Psoas muscle (tissue), 8 donors: ENCODE data around the gene LRCH3. TPM values are rescaled to one million over a fixed set of nuclear protein-coding genes. Genes with fewer than 3 reads are reported as not detected.

Experiments
- ATAC-seq, 4 donors: fragments of 200-7000 bp; cut with Tn5 transposase; one replicate each; pipeline ENCODE4 v1.9.1; 2020; ENCODE audit warnings: moderate library complexity in 3 of 4, mild to moderate bottlenecking in 2 of 4
- DNase-seq, 2 donors: peaks; one replicate each; pipeline ENCODE4 v3.0.0-alpha.2; 2020
- H3K27ac ChIP-seq: fragments of 200-600 bp; one replicate; pipeline ENCODE4 v1.8.0; 2022
- H3K27me3 ChIP-seq, 3 donors: fragments of 200-600 bp in 1 of 3; one replicate each; pipeline versions ENCODE4 v1.6.1 to v1.8.0; 2013 to 2022; ENCODE audit warnings: low read length in 2 of 3, mild to moderate bottlenecking in 2 of 3, moderate library complexity in 1 of 3; ENCODE audit not compliant: insufficient read depth in 3 of 3
- H3K36me3 ChIP-seq, 2 donors: fragments of 200-600 bp in 1 of 2; one replicate each; pipeline versions ENCODE4 v1.6.1 to v1.8.0; 2013 to 2022; ENCODE audit warnings: low read depth in 1 of 2, mild to moderate bottlenecking in 1 of 2, moderate library complexity in 1 of 2; ENCODE audit not compliant: insufficient read depth in 1 of 2
- H3K4me1 ChIP-seq: fragments of 200-600 bp; one replicate; pipeline ENCODE4 v1.8.0; 2022
- H3K4me3 ChIP-seq: fragments of 200-600 bp; one replicate; pipeline ENCODE4 v1.8.0; 2022; ENCODE audit warnings: mild to moderate bottlenecking
- H3K9me3 ChIP-seq: fragments of 200-600 bp; one replicate; pipeline ENCODE4 v1.8.0; 2022
- WGBS, 3 donors: extraction: QIAGEN DNeasy Blood & Tissue Kit; methylation state at CpG; one replicate each; pipeline versions ENCODE4 v1.1.6 to v1.1.7; 2013; 5-methylcytosine and 5-hydroxymethylcytosine counted together
- intact Hi-C, 2 donors: fragments of 100-400 bp; cut with DNase I; formaldehyde crosslinking; loops; one replicate each; pipeline versions ENCODE4 v1.11.0 to v1.14.2; 2022
- polyA plus RNA-seq, 3 donors: library from polyadenylated mRNA; stranded (reverse); fragments of 200-250 nt; gene quantifications; one replicate each; pipeline ENCODE4 v1.2.3, GENCODE V29; 2013
- total RNA-seq, 4 donors: library from RNA; stranded (reverse); fragmentation: NEBNext Ultra II Directional in 2 of 4; extraction: Animal tissue kit (Norgen Biotek cat#: 25700) in 2 of 4; gene quantifications; one replicate each; pipeline versions ENCODE4 v1.2.1 to v1.2.4, GENCODE V29; 2021 to 2023
- TF ChIP-seq, protein P1 (sequence below): fragments of 200-600 bp; IDR thresholded peaks from one replicate; pipeline ENCODE4 v1.8.0; 2022; ENCODE audit warnings: antibody characterized with exemption
- donor health status: healthy with polysubstance abuse.
- donor health status: DM: no; HTN: no; CAD: no; lungs with moderate emphysema.
- donor health status: Bipolar disorder and iron deficiency.
- donor health status: healthy.
- donor health status: DM: yes; HTN: yes; CAD: no.
- donor health status: DM: no; HTN: no; CAD: no.
- donor health status: DM: no; HTN: no; CAD: no.
- donor health status: DM: yes; HTN: yes; CAD: no.

LRCH3 gene
- total and polyA plus RNA-seq, 7 donors, result 7.0 to 29.5 (median 16.9) TPM

DNA sequence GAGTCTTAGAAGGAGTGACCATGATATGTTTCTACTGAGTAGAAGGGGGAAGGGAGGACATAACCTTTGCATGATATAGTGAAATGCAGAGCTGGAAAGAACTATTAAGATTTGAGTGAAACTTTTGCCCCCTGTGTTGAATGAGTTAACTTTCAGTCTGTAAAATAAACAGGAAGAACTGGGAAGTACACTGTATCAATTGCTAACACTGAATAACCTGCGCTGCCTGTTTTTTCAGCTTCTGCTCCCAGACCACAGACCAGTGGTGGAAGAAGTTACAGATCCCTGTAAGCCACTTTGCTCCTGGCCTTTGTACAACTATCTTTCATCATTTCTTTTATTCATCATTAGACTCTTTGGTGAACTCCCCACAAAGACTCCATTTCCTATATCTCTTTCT lies 3.6 kb upstream of the LRCH3 start:
- ATAC-seq, result no peak

DNA sequence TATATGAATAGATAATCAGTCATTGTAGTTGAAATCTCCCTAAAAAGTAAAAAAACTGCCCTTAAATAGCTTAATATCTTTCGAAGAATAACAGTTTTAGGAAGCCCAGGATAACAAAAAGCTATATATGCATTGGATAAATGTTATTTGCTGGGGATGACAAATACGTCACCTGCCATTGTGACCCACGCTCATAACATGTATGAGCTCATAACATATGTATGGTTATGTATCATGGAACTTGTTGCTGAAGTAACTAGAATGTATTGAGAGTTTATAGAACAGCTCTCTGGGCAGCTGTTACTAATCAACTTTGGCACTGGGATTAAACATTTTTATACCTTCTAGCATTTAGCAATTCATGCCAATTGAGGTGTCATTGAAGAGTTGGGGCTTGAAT lies 1.7 kb upstream of the LRCH3 start:
- Histone ChIP-seq H3K36me3 (peaks cover 0 to 41% of the 10 kb centered on the region in 2 donors), H3K27ac (no peak overlapping the region), H3K4me3 (no peak overlapping the region), H3K4me1 (peaks cover 17% of the 10 kb centered on the region), H3K9me3 (no peaks in the 10 kb centered on the region), H3K27me3 (no peaks in the 10 kb centered on the region)
- no peak for DNase-seq
- intact Hi-C loops, result no loop called here
- WGBS, 3 donors, result 88 to 96% (median 94%) methylated on average over 3 of the region's 3 CpGs
- TF ChIP-seq, protein P1, sequence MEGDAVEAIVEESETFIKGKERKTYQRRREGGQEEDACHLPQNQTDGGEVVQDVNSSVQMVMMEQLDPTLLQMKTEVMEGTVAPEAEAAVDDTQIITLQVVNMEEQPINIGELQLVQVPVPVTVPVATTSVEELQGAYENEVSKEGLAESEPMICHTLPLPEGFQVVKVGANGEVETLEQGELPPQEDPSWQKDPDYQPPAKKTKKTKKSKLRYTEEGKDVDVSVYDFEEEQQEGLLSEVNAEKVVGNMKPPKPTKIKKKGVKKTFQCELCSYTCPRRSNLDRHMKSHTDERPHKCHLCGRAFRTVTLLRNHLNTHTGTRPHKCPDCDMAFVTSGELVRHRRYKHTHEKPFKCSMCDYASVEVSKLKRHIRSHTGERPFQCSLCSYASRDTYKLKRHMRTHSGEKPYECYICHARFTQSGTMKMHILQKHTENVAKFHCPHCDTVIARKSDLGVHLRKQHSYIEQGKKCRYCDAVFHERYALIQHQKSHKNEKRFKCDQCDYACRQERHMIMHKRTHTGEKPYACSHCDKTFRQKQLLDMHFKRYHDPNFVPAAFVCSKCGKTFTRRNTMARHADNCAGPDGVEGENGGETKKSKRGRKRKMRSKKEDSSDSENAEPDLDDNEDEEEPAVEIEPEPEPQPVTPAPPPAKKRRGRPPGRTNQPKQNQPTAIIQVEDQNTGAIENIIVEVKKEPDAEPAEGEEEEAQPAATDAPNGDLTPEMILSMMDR, result no peak
- no peak for ATAC-seq

More for the DNA sequence above, 3.6 kb upstream of the LRCH3 start:
- H3K4me3 ChIP-seq, result no peak overlapping the region
- H3K36me3 ChIP-seq, result peaks cover 0 to 60% of the 10 kb centered on the region in 2 donors
- no peaks in the 10 kb centered on the region for H3K9me3 ChIP-seq
- TF ChIP-seq, protein P1, result no peak
- DNase-seq, result no peak
- no peak overlapping the region for H3K27ac ChIP-seq
- no peaks in the 10 kb centered on the region for H3K27me3 ChIP-seq
- WGBS, 3 donors, result 80 to 88% (median 88%) methylated on average over 1 of the region's 1 CpG
- intact Hi-C loops, result no loop called here
- no peaks in the 10 kb centered on the region for H3K4me1 ChIP-seq

DNA sequence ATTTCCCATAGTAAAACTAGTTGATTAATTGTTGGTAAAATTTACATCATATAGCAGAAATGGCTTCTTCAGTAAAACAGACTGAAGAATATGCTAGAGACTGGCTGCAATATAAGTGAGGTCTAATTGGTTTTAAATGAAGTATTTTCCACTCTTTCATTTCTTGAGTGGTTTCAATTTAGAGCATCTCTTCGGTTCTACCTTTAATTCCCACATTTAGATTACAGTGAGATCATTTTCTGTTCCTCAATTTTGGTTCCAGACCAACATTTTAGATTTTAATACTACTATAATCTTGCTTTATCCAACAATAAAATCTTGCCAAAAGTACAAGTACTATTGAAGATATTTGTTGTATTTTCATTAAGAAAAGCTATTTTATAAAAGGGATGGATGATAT lies 1.0 kb upstream of the LRCH3 start:
- TF ChIP-seq, protein P1, result no peak
- Histone ChIP-seq H3K36me3 (peaks cover 0 to 33% of the 10 kb centered on the region in 2 donors), H3K27me3 (no peaks in the 10 kb centered on the region), H3K9me3 (no peaks in the 10 kb centered on the region), H3K27ac (peak overlapping the region; percentile 94), H3K4me1 (peaks cover 24% of the 10 kb centered on the region), H3K4me3 (no peak overlapping the region)
- DNase-seq, result no peak
- 57 to 72% (median 71%) methylated on average over 1 of the region's 1 CpG for WGBS, 3 donors
- intact Hi-C loops, result loop anchor here (2.0 to 5.0 kb wide), 3 partner anchors 31 to 78 kb away; no protein-coding TSS in a partner anchor
- no peak for ATAC-seq

DNA sequence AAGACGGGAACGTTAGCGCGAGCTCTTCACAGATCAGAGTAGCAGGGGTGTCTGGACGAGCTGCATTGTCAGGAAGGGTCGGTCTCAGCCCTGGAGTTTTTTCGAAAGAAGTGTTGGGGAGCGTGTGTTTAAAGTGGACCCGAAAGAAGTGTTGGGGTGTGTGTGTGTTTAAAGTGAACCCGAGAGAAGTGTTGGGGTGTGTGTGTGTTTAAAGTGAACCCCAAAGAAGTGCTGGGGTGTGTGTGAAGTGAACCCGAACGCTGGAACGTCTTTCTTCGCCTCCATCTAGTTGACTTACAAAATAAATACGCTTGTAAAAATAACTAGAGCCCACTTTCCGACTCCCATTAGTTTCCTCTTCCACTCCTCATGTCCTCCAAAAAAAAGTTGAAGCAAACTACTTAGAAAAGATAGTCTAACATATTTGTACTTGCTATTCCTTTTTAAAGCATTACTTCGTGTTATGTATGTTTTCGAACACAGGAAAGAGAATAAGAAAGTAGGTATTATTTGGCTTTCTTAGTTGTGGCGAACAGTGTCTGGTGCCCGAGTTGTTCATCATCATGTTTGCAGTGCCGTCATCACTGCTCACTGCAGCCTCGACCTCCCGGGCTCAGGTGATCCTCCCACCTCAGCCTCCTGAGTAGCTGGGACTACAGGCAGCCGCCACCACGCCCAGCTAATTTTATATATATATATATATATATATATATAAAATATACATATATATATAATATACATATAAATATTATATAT lies 1.0 kb downstream of the LRCH3 start:
- WGBS, 3 donors, result 21 to 24% (median 23%) methylated on average over 25 of the region's 25 CpGs
- H3K4me1 ChIP-seq, result peaks cover 33% of the 10 kb centered on the region
- DNase-seq (no peak), ATAC-seq (peak; percentile 34 to 46 (median 40))
- peak overlapping the region; percentile 94 for H3K27ac ChIP-seq
- intact Hi-C loops, result loop anchor here (2.0 to 5.0 kb wide), 3 partner anchors 33 to 80 kb away; no protein-coding TSS in a partner anchor
- peaks cover 0 to 19% of the 10 kb centered on the region in 2 donors for H3K36me3 ChIP-seq
- no peaks in the 10 kb centered on the region for H3K27me3 ChIP-seq
- H3K4me3 ChIP-seq, result peak overlapping the region; percentile 81
- TF ChIP-seq, protein P1, result no peak
- H3K9me3 ChIP-seq, result no peaks in the 10 kb centered on the region
